ENCODE data around the gene TENM4. TPM values are rescaled to one million over a fixed set of nuclear protein-coding genes. Genes with fewer than 3 reads are reported as not detected.

Gene TENM4
- total RNA-seq, 1 experiment from 2014 or later: 25.0 TPM

- no peak for TF ChIP-seq AFF4 (CRISPR knock-in tag; IDR thresholded peaks at IDR 0.05; ENCODE audit: borderline replicate concordance)
- TF ChIP-seq SOX15 (CRISPR knock-in tag; IDR thresholded peaks at IDR 0.05): no peak
Observed at GRCh38 chr11:79382301-79383050, 58.4 kb downstream of the TENM4 start (continued).

- H3K36me3 Mint-ChIP-seq: peaks cover 13% of the 10 kb centered on the region
- ChIA-PET POLR2A (no interaction called here), CTCF (no interaction called here)
- DNase-seq (ENCODE audit: low spot score) (no peak), ATAC-seq (no peak)
- H3K4me1 Mint-ChIP-seq: peaks cover 16% of the 10 kb centered on the region
- H3K4me3 Mint-ChIP-seq: no peak overlapping the region
- peaks cover 12% of the 10 kb centered on the region for H3K9me3 Mint-ChIP-seq
- no peak for TF ChIP-seq EMX1 (CRISPR knock-in tag; IDR thresholded peaks at IDR 0.05)
- TF ChIP-seq E2F1 (CRISPR knock-in tag; IDR thresholded peaks at IDR 0.05): no peak
- TF ChIP-seq RELA (CRISPR knock-in tag; IDR thresholded peaks at IDR 0.05; ENCODE audit: borderline replicate concordance): no peak
- TF ChIP-seq ZNF263 (CRISPR knock-in tag; IDR thresholded peaks at IDR 0.05; ENCODE audit: low read depth): no peak
- TF ChIP-seq, protein P1, sequence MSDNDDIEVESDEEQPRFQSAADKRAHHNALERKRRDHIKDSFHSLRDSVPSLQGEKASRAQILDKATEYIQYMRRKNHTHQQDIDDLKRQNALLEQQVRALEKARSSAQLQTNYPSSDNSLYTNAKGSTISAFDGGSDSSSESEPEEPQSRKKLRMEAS (CRISPR knock-in tag; IDR thresholded peaks at IDR 0.05): no peak
- no peak for TF ChIP-seq CREB1 (CRISPR knock-in tag; IDR thresholded peaks at IDR 0.05)
- TF ChIP-seq HMGA2 (CRISPR knock-in tag; IDR thresholded peaks at IDR 0.05): no peak
- TF ChIP-seq, protein P2, sequence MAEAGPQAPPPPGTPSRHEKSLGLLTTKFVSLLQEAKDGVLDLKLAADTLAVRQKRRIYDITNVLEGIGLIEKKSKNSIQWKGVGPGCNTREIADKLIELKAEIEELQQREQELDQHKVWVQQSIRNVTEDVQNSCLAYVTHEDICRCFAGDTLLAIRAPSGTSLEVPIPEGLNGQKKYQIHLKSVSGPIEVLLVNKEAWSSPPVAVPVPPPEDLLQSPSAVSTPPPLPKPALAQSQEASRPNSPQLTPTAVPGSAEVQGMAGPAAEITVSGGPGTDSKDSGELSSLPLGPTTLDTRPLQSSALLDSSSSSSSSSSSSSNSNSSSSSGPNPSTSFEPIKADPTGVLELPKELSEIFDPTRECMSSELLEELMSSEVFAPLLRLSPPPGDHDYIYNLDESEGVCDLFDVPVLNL (CRISPR knock-in tag; IDR thresholded peaks at IDR 0.05; ENCODE audit: borderline replicate concordance, low read depth): no peak
- no peak for TF ChIP-seq CTCF (IDR thresholded peaks at IDR 0.05)
- no peak for TF ChIP-seq GABPB1 (CRISPR knock-in tag; IDR thresholded peaks at IDR 0.05)
- TF ChIP-seq ZNF671 (CRISPR knock-in tag; IDR thresholded peaks at IDR 0.05): no peak
- no peak for TF ChIP-seq RORB (CRISPR knock-in tag; IDR thresholded peaks at IDR 0.05)
- TF ChIP-seq ZBTB21 (CRISPR knock-in tag; IDR thresholded peaks at IDR 0.05; ENCODE audit: borderline replicate concordance): no peak
- TF ChIP-seq, protein P3, sequence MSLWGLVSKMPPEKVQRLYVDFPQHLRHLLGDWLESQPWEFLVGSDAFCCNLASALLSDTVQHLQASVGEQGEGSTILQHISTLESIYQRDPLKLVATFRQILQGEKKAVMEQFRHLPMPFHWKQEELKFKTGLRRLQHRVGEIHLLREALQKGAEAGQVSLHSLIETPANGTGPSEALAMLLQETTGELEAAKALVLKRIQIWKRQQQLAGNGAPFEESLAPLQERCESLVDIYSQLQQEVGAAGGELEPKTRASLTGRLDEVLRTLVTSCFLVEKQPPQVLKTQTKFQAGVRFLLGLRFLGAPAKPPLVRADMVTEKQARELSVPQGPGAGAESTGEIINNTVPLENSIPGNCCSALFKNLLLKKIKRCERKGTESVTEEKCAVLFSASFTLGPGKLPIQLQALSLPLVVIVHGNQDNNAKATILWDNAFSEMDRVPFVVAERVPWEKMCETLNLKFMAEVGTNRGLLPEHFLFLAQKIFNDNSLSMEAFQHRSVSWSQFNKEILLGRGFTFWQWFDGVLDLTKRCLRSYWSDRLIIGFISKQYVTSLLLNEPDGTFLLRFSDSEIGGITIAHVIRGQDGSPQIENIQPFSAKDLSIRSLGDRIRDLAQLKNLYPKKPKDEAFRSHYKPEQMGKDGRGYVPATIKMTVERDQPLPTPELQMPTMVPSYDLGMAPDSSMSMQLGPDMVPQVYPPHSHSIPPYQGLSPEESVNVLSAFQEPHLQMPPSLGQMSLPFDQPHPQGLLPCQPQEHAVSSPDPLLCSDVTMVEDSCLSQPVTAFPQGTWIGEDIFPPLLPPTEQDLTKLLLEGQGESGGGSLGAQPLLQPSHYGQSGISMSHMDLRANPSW (CRISPR knock-in tag; conservative IDR thresholded peaks at IDR 0.05; ENCODE audit: low read depth): no peak
- no peak overlapping the region for H3K27ac Mint-ChIP-seq
- no peaks in the 10 kb centered on the region for H3K27me3 Mint-ChIP-seq (ENCODE audit: low read depth)
Observed at GRCh38 chr11:79381036-79381435, 59.8 kb downstream of the TENM4 start.

All from WTC11 (cell line).